GM21737 (cell line): ENCODE results near the gene TM6SF1.
"Not testable (repeated sequence)": the region's sequence is repeated elsewhere in the genome, so short reads cannot be mapped to it uniquely, and the experiment has no call there.

Experiments
- ATAC-seq: cut with Tn5 transposase; IDR thresholded peaks from one replicate; pipeline ENCODE4 v1.9.1; 2021; ENCODE audit warnings: mild to moderate bottlenecking, moderate library complexity; ENCODE audit not compliant: unreplicated experiment

The TM6SF1 gene

GRCh38 chr15:83087576-83087975 lies 19.9 kb upstream of the TM6SF1 start:
- no peak for ATAC-seq

DNA sequence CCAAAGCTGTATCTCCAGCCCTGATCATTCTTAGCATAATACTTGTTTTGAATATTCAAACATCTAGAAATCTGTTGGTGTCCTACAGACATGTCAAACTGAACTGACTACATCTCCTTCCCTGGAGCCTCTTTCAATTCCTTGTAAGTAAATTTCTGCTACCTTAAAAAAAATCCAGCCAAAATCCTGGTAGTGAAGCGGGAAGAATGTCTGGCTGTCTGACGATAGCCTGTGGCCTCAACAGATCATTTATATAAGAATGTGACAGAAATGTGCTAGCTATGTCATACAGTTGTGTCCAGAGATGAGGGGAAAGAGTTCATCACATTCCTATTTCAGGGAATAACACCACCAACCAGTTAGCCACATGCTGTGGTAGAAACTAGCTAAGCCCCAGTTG lies 18.6 kb upstream of the TM6SF1 start:
- ATAC-seq: no peak

DNA sequence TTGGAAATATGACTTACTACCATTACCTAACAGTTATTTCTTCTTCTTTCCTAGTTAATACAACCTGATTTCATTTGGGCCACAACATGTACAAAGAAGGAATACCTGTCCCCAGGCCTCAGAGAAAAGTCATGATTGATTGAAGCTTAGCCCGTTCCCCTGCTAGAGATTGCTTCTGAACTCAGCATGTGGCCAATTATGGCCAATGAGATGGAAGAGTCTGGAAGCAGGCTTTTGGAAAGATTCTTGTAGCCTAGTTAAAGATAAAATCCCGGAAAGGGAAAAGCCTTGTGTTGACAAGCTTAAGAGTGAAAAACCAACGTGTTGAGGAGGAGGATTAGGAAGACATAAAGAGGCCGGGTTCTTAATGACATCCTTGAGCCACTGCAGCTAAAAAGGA lies 17.0 kb upstream of the TM6SF1 start:
- ATAC-seq: no peak

- ATAC-seq: not testable (repeated sequence)
Measured at GRCh38 chr15:83091965-83092308, 15.5 kb upstream of the TM6SF1 start.

- ATAC-seq: peak; percentile 90
Measured at GRCh38 chr15:83092309-83092976, 15.0 kb upstream of the TM6SF1 start.

DNA sequence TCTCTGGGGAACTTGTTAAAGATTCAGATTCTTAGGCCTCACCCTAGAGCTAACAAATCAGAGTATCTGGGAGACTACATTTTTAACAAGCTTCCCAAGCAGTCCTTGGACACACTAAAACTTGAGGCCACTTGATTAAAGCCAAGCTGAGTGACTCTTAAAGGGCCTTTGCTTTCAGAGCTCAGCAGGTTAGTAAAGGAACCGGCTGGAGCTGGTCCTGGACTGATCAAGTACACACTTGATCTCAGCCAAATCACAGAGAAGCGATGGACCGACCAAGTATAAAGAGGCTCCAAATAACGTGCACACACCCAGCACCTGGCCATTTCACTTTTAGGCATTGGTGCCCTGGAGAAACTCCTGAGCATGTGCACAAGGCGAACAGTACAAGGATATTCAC lies 12.9 kb upstream of the TM6SF1 start:
- ATAC-seq: no peak

DNA sequence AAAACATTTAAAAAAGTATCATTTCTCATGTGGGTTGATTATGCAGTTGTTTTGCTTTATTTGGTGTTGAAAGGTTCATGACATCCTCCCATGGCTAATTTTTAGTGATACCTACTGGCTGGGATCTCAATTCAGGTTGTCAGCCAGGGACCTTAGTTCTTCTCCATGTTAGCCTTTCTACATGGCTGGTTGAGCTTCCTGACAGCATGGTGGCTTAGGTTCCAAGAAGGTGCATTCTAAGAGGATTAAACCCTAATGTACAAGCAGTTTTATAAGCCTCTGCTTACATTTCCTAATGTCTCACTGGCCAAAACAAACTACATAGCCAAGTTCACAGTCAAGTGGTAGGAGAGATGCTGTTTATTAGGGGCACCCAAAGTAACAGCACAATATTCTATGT lies 9.4 kb upstream of the TM6SF1 start:
- ATAC-seq: no peak

GRCh38 chr15:83099290-83099689 lies 8.2 kb upstream of the TM6SF1 start:
- no peak for ATAC-seq

GRCh38 chr15:83100097-83100646 lies 7.3 kb upstream of the TM6SF1 start:
- ATAC-seq: no peak

DNA sequence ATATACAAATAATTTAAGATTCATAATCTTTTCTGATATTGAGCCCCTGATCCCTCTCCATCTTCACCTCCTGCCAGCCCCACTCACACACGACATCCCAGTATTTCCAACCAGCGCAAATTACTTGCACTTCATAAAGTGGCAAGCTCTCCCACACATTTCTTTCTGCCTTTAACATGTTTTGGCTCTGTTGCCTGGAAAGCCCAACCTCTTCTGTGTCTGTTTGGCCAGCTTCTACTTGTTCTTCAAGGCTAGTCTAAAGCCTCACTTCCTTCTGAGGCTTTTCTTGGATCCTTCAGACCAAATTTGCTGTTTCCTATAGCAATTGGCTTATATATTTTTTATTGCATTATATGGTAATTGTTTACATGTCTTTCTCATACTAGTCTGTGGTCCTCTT lies 5.1 kb upstream of the TM6SF1 start:
- ATAC-seq: no peak

- ATAC-seq: no peak
Measured at GRCh38 chr15:83104141-83104540, 3.3 kb upstream of the TM6SF1 start.

GRCh38 chr15:83105440-83105839 lies 2.0 kb upstream of the TM6SF1 start:
- ATAC-seq: no peak

DNA sequence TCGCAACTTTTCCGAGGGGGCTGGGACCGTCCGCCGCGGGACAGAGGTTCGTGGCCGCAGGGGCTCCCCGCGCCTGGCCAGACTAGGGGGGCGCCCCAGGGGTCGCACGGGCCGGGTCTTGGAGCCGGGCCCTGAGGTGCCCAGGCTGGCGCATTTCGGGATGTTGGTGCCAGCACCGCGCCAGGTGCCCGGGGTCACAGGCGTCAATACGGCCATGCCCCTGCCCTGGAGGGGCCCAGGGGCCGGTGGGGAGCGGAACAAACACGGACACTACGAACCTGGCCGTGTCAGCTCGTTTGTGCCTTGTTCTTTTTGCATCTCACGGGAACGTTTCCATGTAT lies 366 bp downstream of the TM6SF1 start:
- ATAC-seq: no peak

- peak; percentile 62 for ATAC-seq
Measured at GRCh38 chr15:83108266-83109219, 1.1 kb downstream of the TM6SF1 start.

DNA sequence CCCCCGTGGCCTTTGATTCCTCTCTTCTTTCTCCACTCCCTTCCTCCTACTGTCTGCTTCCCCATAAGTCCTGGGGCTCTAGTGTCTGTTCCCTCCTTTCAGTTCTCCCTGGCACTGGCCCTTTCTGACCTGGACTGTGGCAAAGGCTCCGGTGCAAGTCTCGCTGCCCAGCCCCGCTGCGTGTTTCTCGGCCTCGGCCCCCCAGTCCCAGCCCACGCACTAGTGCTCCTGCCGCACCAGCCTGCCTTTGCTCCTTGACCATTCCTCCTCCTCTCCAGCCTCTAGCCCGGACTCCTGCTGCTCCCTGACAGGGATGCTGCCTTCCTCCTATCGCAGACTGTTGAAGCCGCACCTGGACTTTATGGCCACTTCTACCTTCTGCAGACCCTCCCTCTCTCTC lies 2.1 kb downstream of the TM6SF1 start:
- ATAC-seq: no peak

DNA sequence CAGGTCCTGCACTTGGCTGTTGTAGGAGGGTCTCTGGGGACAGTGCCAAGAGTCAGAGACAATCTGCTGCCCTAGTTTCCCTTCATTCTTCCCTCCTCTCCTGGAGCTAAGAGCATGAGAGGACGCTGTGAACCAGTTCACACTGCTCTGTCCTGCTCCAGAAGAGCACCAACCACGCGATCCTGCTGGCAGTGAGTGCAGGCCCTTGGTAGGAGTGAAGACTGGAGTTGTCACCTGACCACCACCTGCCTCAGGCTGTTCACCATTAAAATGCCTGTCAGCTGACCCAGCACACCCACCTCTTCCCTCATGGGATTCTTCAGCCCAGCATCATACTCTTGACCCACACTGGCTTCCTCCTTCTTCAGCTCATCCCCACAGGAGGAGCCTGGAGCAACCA lies 2.9 kb downstream of the TM6SF1 start:
- ATAC-seq: no peak

DNA sequence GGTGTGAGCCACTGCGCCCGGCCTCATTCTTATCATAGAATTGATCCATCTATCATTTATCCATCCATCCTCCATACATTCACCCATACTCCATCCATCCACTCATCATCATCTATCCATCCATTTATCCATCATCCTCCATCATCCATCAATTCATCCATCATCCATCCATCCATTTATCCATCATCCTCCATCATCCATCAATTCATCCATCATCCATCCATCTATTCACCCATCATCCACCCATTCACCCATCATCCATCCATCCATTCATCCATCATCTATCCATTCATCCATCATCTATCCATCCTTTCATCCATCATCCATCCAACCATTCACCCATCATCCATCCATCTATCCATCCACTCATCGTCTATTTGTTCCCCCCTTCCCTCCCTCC lies 3.7 kb downstream of the TM6SF1 start:
- ATAC-seq: no peak

GRCh38 chr15:83112233-83112955 lies 4.9 kb downstream of the TM6SF1 start:
- no peak for ATAC-seq

GRCh38 chr15:83112956-83113299 lies 5.5 kb downstream of the TM6SF1 start:
- no peak for ATAC-seq

GRCh38 chr15:83113881-83114674 lies 6.6 kb downstream of the TM6SF1 start:
- ATAC-seq: no peak

GRCh38 chr15:83114856-83115255 lies 7.4 kb downstream of the TM6SF1 start:
- no peak for ATAC-seq
